Endothelial cell of umbilical vein (primary cell): ENCODE results near the gene AMPD1. TPM values are rescaled to one million over a fixed set of nuclear protein-coding genes. Genes with fewer than 3 reads are reported as not detected.

Source experiments
- BruUV-seq: library from RNA; stranded (reverse); fragments of 400-500 nt; replicated peaks from 2 replicates; lab custom pipeline; 2021; lab: Mats Ljungman, UMichigan
- CTCF ChIA-PET: fragments of 300-600, 350-600 bp; sonication (Branson Sonifier 250); formaldehyde crosslinking; loops from one replicate; lab custom pipeline; 2021; ENCODE audit warnings: antibody characterized with exemption, inconsistent platforms; lab: Charles Lee
- POLR2A ChIA-PET: fragments of 300-600, 350-600 bp; sonication (Branson Sonifier 250); formaldehyde crosslinking; loops from one replicate; lab custom pipeline; 2021; ENCODE audit warnings: antibody characterized with exemption, inconsistent platforms; lab: Charles Lee
- DNase-seq: peaks from one replicate; pipeline ENCODE4 v3.0.0-alpha.2; 2011; ENCODE audit warnings: low read depth, low spot score
- FAIRE-seq: peaks from 2 replicates; lab custom pipeline; 2011; peaks lifted over from hg19 to GRCh38; lab: Jason Lieb, UNC
- H2AFZ ChIP-seq: 2 replicates; pipeline ENCODE4 v1.6.0; 2012; ENCODE audit warnings: low read depth, low read length, control low read depth, inconsistent platforms
- H3K27ac ChIP-seq: 2 replicates; pipeline ENCODE4 v1.5.1; 2011; ENCODE audit warnings: low read depth, mild to moderate bottlenecking, control low read depth, low read length, moderate library complexity; ENCODE audit not compliant: insufficient read depth
- H3K27me3 ChIP-seq, 2 experiments: 2 replicates each; pipeline versions ENCODE4 v1.6.0 to v1.6.1; 2011; ENCODE audit warnings: low read length in 2 of 2, mixed read lengths in 1 of 2; ENCODE audit not compliant: control insufficient read depth in 2 of 2, insufficient read depth in 2 of 2
- H3K36me3 ChIP-seq, 2 experiments: 2 replicates in 1 of 2; 3 replicates in 1 of 2; pipeline ENCODE4 v1.5.1; 2011; ENCODE audit warnings: low read length in 2 of 2, mild to moderate bottlenecking in 1 of 2, moderate library complexity in 1 of 2; ENCODE audit not compliant: control insufficient read depth in 2 of 2, insufficient read depth in 2 of 2; ENCODE audit errors: extremely low read depth in 1 of 2
- H3K4me1 ChIP-seq: 3 replicates; pipeline ENCODE4 v1.5.1; 2011; ENCODE audit warnings: mild to moderate bottlenecking, low read length; ENCODE audit not compliant: control insufficient read depth, insufficient read depth; ENCODE audit errors: extremely low read depth
- H3K4me2 ChIP-seq: 2 replicates; pipeline ENCODE4 v1.6.1; 2011; ENCODE audit warnings: low read length, control low read depth, mixed read lengths; ENCODE audit not compliant: insufficient read depth
- H3K4me3 ChIP-seq, 3 experiments: fragments of 200-600 bp in 1 of 3; sonication (generic), shearing (Covaris generic) in 1 of 3; replicated peaks in 1 of 3; 2 replicates each; pipeline ENCODE4 v1.5.1; 2011 to 2016; ENCODE audit warnings: control low read depth in 3 of 3, low read length in 3 of 3, mild to moderate bottlenecking in 2 of 3, inconsistent platforms in 1 of 3, low read depth in 1 of 3, moderate library complexity in 1 of 3; ENCODE audit not compliant: insufficient read depth in 1 of 3
- H3K79me2 ChIP-seq: 2 replicates; pipeline ENCODE4 v1.6.0; 2012; ENCODE audit warnings: low read length, inconsistent platforms; ENCODE audit not compliant: control insufficient read depth, insufficient read depth
- H3K9ac ChIP-seq: replicated peaks from 2 replicates; pipeline ENCODE3; 2011; ENCODE audit warnings: low read length, control low read depth; ENCODE audit not compliant: insufficient read depth; ENCODE audit errors: extremely low read depth
- H3K9me1 ChIP-seq: replicated peaks from 3 replicates; pipeline ENCODE4 v1.6.0; 2011; ENCODE audit warnings: mild to moderate bottlenecking, low read length; ENCODE audit not compliant: control insufficient read depth, insufficient read depth; ENCODE audit errors: extremely low read depth
- H3K9me3 ChIP-seq: replicated peaks from 2 replicates; pipeline ENCODE4 v1.5.1; 2012; ENCODE audit warnings: low read length, inconsistent platforms; ENCODE audit not compliant: control insufficient read depth, insufficient read depth
- H4K20me1 ChIP-seq: replicated peaks from 2 replicates; pipeline ENCODE3; 2011; ENCODE audit warnings: mild to moderate bottlenecking, low read length; ENCODE audit not compliant: control insufficient read depth, insufficient read depth; ENCODE audit errors: extremely low read depth
- EZH2 ChIP-seq: IDR thresholded peaks from 2 replicates; pipeline ENCODE4 v1.6.1; 2012; ENCODE audit warnings: borderline replicate concordance, low read depth, mild to moderate bottlenecking, moderate library complexity, low read length, inconsistent platforms; ENCODE audit not compliant: severe bottlenecking
- FOS ChIP-seq: IDR thresholded peaks from 2 replicates; pipeline ENCODE4 v1.6.1; 2011; ENCODE audit warnings: mild to moderate bottlenecking, low read length, moderate library complexity, borderline replicate concordance; ENCODE audit not compliant: insufficient read depth
- GATA2 ChIP-seq: IDR thresholded peaks from 2 replicates; pipeline ENCODE4 v1.7.0; 2011; ENCODE audit warnings: low read depth, mild to moderate bottlenecking, moderate library complexity, mixed read lengths, low read length; ENCODE audit not compliant: insufficient read length, insufficient read depth
- JUN ChIP-seq: IDR thresholded peaks from 2 replicates; pipeline ENCODE4 v1.6.1; 2011; ENCODE audit warnings: borderline replicate concordance, low read depth; ENCODE audit not compliant: insufficient read length, insufficient read depth
- MYC ChIP-seq: IDR thresholded peaks from one replicate; pipeline ENCODE4 v1.6.1; 2011; ENCODE audit warnings: mild to moderate bottlenecking, low read depth, low read length
- POLR2A ChIP-seq: IDR thresholded peaks from 2 replicates; pipeline ENCODE4 v1.6.1; 2012; ENCODE audit warnings: low read depth, mild to moderate bottlenecking, control low read depth, low read length
- POLR2AphosphoS5 ChIP-seq: IDR thresholded peaks from 2 replicates; pipeline ENCODE4 v1.6.1; 2012; ENCODE audit warnings: low read depth, mild to moderate bottlenecking, control low read depth, low read length, moderate library complexity; ENCODE audit not compliant: insufficient read depth
- dilution Hi-C: fragments of 300-500 bp; cut with MboI; formaldehyde crosslinking; loops from one replicate; pipeline ENCODE4 v1.15.0; 2019; ENCODE audit warnings: low sequenced_read_pairs; ENCODE audit not compliant: extremely low pct_ligation_motif_present
- intact Hi-C: fragments of 100-400 bp; cut with micrococcal nuclease; formaldehyde crosslinking; loops from one replicate; pipeline ENCODE4 v1.10.0; 2022
- polyA plus RNA-seq, 4 experiments: library from polyadenylated mRNA; depleted of rRNA in 3 of 4; stranded (reverse) in 3 of 4; unstranded in 1 of 4; fragments of >200 nt; gene quantifications; 2 replicates each; pipeline versions ENCODE4 v1.2.1 to v1.2.3, GENCODE V29; 2011 to 2012; ENCODE audit warnings: missing spikeins in 1 of 4
- total RNA-seq: library from RNA; stranded (reverse); gene quantifications from 2 replicates; pipeline ENCODE4 v1.2.3, GENCODE V29; 2021
- TF ChIP-seq, protein P1 (sequence below): IDR thresholded peaks from 2 replicates; pipeline ENCODE4 v1.6.1; 2011; ENCODE audit not compliant: insufficient read depth, insufficient read length
- TF ChIP-seq, protein P2 (sequence below), 2 donors: IDR thresholded peaks; 1 replicate in 1 of 2; 2 replicates in 1 of 2; pipeline ENCODE4 v1.5.1; 2011; ENCODE audit warnings: low read length in 2 of 2, mild to moderate bottlenecking in 2 of 2, moderate library complexity in 2 of 2, control low read depth in 1 of 2, inconsistent platforms in 1 of 2, low read depth in 1 of 2; ENCODE audit not compliant: insufficient read depth in 1 of 2; ENCODE audit errors: extremely low read depth in 1 of 2

AMPD1 gene
- total and polyA plus RNA-seq, 2 donors (not counting 3 experiments of a cell fraction or from before 2014, with no cell fraction given), result not detected

DNA sequence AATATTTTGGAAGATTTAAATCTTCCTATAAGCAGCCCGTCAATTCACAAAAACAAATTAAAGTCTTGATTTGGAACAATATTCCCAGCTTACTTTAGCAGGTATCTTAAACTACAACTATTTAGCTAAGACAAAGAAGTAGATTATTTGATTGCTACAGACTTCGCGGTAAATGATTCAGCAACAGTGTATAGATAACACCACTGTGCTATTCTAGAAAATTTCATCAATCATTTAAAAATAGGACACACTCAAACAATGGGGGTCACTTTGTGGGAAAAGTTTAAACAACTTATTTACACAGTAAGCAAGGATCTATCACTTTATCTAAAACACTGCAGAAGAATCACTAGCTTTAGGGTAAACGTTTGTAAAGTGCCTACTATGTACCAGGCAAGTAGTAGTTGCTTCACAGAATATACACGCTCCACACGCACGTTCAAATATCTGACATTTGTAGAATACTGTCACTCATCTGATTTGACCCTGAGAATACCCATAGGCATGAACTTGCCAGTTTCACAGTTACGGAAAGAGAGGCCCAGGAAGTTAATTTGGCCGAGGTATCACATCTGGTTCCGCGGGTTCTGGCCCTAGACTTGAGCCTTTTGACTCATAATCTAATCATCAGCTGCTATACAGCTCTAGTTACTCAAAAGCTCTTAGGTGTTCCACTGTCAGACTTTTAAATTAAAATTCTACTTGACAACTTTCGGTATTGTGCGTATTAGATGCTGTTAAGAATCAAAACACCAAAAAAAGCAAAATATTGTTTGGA, 26.4 kb downstream of the AMPD1 start:
- CTCF ChIA-PET, result interaction anchor here (1.2 to 1.5 kb wide), 5 partner anchors 9 to 386 kb away, joined by 3 to 8 read pairs (median 5); no protein-coding TSS in a partner anchor
- Histone ChIP-seq H3K9me1 (no peaks in the 10 kb centered on the region), H3K4me3 (peak overlapping the region; percentile 56 to 65 (median 62)), H3K4me1 (peaks cover 11% of the 10 kb centered on the region), H3K36me3 (no peaks in the 10 kb centered on the region), H3K27me3 (peaks cover 4 to 13% of the 10 kb centered on the region in 2 experiments), H3K79me2 (no peaks in the 10 kb centered on the region), H3K9me3 (no peaks in the 10 kb centered on the region), H3K27ac (no peak overlapping the region), H3K9ac (peak overlapping the region; percentile 3), H4K20me1 (no peaks in the 10 kb centered on the region), H3K4me2 (peak overlapping the region; percentile 91), H2AFZ (peak overlapping the region; percentile 97)
- intact Hi-C loops (no loop called here), dilution Hi-C loops (no loop called here)
- no peak for FAIRE-seq
- no peak for DNase-seq
- TF ChIP-seq EZH2 (no peak), FOS (no peak)
- TF ChIP-seq, protein P1, sequence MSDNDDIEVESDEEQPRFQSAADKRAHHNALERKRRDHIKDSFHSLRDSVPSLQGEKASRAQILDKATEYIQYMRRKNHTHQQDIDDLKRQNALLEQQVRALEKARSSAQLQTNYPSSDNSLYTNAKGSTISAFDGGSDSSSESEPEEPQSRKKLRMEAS, result no peak
- POLR2A ChIA-PET, result no interaction called here
- BruUV-seq, result no TSS peak

DNA sequence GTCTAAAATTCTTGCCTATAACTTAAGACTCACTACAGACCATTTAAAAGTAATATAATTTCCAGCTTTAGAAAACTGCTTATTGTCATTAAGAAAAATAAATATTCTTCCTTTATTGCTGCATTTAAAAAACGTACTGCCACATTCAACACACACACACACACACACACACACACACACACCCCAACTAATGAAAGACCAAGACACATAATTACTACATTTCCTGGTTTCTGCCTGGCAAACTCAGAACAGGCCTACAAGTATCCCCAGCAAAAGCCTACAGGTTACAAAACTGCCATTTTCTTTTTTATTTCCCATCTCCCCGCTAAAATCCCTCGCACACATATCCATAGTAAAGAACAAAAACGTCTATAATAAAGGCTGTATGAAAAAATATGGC, 27.0 kb downstream of the AMPD1 start:
- BruUV-seq, result no TSS peak
- H3K4me2 ChIP-seq, result no peak overlapping the region

More for the DNA sequence above, 27.0 kb downstream of the AMPD1 start:
- peaks cover 2 to 11% of the 10 kb centered on the region in 2 experiments for H3K27me3 ChIP-seq
- no peak for TF ChIP-seq POLR2AphosphoS5
- no peak for TF ChIP-seq GATA2
- TF ChIP-seq POLR2A, result no peak
- TF ChIP-seq EZH2, result no peak
- no peak for TF ChIP-seq MYC
- TF ChIP-seq, protein P2, sequence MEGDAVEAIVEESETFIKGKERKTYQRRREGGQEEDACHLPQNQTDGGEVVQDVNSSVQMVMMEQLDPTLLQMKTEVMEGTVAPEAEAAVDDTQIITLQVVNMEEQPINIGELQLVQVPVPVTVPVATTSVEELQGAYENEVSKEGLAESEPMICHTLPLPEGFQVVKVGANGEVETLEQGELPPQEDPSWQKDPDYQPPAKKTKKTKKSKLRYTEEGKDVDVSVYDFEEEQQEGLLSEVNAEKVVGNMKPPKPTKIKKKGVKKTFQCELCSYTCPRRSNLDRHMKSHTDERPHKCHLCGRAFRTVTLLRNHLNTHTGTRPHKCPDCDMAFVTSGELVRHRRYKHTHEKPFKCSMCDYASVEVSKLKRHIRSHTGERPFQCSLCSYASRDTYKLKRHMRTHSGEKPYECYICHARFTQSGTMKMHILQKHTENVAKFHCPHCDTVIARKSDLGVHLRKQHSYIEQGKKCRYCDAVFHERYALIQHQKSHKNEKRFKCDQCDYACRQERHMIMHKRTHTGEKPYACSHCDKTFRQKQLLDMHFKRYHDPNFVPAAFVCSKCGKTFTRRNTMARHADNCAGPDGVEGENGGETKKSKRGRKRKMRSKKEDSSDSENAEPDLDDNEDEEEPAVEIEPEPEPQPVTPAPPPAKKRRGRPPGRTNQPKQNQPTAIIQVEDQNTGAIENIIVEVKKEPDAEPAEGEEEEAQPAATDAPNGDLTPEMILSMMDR (IDR thresholded peaks at IDR 0.05; ENCODE audit: extremely low read depth in 1 of 2, insufficient read depth in 1 of 2, low read depth in 1 of 2, low read length in 2 of 2), result no peak
- TF ChIP-seq JUN, result no peak
- TF ChIP-seq FOS, result no peak
- TF ChIP-seq, protein P1, result no peak
- no peaks in the 10 kb centered on the region for H3K9me3 ChIP-seq
- no peaks in the 10 kb centered on the region for H4K20me1 ChIP-seq
- DNase-seq, result no peak
- no peak overlapping the region for H2AFZ ChIP-seq
- no peak overlapping the region for H3K4me3 ChIP-seq
- no peaks in the 10 kb centered on the region for H3K36me3 ChIP-seq
- FAIRE-seq, result no peak
- H3K9me1 ChIP-seq, result no peaks in the 10 kb centered on the region
- no peak overlapping the region for H3K27ac ChIP-seq
- no peak overlapping the region for H3K9ac ChIP-seq
- no peaks in the 10 kb centered on the region for H3K79me2 ChIP-seq
- intact Hi-C loops, result no loop called here
- ChIA-PET CTCF (interaction anchor here (1.0 to 1.5 kb wide), 4 partner anchors 25 to 385 kb away, joined by 3 read pairs; no protein-coding TSS in a partner anchor), POLR2A (no interaction called here)
- peaks cover 11% of the 10 kb centered on the region for H3K4me1 ChIP-seq
- dilution Hi-C loops, result no loop called here
